NOMO-1 (cell line): Measurements from ENCODE around the gene WNT7B.

ENCODE experiments used
- DNase-seq, 2 experiments: peaks; one replicate each; lab custom pipeline; 2025; ENCODE audit not compliant: unreplicated experiment in 2 of 2; lab: John Stamatoyannopoulos, UW

The WNT7B gene

DNA sequence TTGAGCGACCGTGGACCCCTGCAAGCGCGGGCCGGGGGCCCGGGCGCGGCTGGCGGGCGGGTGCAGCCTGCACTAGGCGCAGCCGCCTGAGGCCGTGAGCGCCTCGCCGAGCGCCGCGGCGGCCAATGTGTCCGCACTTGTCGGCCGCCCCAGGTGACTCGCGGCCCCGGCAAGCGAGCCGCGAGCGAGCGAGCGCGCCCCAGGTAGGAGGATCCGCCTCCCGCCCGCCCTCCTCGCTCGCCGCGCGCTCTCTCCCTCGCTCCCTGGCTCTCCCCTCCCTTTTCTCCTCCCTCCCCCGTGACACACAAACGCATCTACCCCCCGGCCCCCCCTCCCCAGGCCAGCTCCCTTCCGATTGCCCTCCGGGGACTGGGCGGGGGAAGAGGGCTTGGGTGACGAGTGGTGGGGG lies at the start of gene WNT7B:
WNT7B (minus strand) TSS at position 160 of the 409 bp plus-strand sequence. CDS start 408 bp downstream, outside the sequence.
- DNase-seq = no peak

DNA sequence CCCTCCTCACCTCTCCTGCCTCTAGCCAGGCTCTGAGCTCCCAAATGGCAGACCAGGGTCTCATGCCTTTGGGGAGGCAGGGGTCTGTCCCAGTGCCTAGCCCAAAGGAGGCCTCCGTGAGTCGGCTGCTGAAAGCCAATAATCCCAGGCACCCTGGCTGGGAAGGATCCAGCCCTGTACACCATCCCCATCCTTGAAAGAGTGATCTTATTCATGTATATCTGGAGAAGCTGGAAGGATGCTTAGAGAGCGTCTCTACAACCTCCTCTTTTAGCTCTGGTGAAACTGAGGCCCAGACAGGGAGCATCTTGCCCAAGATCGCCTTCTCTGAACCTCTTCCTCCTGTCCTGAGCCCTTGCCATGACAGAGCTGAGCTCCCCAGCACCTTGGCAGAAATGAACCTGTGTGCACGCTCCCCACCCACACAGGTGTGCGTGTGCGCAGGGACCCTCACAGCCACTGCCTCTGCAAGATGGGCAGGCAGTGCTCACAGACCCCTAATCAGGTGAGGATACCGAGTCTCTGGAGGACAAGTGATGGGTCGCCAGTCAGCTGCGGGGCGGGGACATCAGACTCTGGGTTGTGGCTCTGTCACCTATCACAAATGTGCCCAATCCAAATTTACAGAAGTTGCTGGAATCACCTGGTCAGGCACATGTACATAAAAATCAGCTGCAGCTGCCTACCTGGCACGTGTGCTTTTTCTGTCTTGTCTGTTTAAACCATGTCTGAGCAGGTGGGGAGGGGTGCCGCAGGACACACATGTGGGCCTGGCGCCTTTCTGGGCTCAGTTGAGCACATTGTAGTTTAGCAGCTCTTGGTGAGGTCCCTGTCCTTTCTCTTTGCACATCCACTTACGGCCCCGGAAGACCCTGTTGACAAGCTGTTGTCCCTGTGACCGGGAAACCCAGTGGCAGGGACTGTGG lies 49.3 kb upstream of the WNT7B start:
- no peak for DNase-seq

GRCh38 chr22:46025225-46025972 lies 48.4 kb upstream of the WNT7B start:
- DNase-seq = no peak

GRCh38 chr22:46024136-46024840 lies 47.3 kb upstream of the WNT7B start:
- DNase-seq = no peak

DNA sequence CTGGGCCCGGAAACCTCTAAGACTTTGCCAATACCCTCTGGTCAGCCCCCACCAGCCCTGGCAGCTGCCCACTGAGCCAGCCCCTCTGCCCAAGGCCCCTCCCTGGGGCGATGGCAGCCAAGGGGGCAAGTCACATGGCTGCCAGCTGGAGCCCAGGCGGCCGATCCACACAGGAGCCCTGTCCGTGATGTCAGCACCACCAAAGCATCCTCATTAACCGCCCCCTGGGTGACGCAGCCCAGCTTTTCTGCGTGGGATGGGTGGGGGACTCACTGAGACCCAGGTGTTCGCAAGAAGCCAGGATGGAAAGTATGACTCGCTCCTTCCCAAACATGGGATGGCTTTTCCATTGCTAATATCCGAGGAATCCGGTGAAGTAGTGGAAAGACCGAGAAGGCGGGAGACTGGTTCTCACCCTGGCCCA lies 46.6 kb upstream of the WNT7B start:
- DNase-seq = no peak

GRCh38 chr22:46022881-46023512 lies 46.0 kb upstream of the WNT7B start:
- no peak for DNase-seq

DNA sequence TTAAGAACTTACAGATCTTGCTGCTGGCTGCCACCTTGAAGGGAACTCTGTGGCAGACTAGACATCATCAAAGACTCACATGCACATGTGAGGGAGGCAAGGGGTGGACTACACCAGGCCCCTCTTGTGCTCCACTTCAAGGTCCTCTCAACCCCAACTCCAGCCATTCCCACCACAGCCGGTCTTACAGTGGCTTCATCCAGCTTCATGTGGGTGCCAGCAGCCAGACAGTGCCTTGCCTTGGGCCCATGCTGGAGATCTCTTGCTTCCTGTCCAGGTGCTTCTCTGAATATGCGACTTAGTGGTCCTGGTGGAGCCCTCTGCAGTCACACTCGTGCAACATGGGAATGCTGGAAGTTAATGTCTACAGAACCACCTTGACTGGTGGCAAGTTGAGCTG lies 44.6 kb upstream of the WNT7B start:
- DNase-seq = no peak

GRCh38 chr22:46019351-46019750 lies 42.4 kb upstream of the WNT7B start:
- no peak for DNase-seq

DNA sequence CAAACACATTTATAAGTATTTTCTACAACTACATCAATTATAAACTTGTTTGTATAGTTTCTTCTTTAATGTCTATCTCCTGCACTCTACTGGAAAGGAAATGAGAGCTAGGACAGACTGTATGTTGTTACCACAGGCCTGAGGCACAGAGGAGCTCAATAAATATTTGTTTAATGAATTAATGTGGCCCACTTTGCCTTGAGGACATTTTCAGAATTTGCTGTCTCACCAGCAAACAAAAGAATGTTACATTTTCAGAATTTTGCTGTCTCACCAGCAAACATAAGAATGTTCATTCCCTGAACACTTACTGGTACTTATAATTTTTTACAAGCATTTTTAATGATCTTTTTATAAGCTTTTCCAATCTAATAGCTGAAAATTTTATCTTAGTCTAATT lies 41.9 kb upstream of the WNT7B start:
- no peak for DNase-seq

DNA sequence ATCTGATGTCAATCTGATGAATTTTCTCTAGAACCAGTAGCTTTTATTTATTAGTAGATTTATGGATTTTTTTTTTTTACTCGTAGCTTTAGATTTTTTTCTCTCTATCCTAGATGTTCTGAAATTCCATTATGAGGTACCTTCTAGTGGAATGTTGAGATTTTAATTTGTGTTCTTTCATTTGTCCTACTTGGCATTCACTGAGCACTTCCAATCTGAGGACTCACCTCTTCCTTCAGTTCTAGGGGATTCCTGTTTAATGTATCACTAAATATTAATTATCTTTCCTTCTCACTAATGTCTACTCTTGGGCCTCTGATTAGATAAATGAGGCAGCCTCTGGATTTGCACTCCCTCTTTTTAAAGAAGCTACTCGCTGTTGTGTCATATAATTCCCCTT lies 40.2 kb upstream of the WNT7B start:
- no peak for DNase-seq

DNA sequence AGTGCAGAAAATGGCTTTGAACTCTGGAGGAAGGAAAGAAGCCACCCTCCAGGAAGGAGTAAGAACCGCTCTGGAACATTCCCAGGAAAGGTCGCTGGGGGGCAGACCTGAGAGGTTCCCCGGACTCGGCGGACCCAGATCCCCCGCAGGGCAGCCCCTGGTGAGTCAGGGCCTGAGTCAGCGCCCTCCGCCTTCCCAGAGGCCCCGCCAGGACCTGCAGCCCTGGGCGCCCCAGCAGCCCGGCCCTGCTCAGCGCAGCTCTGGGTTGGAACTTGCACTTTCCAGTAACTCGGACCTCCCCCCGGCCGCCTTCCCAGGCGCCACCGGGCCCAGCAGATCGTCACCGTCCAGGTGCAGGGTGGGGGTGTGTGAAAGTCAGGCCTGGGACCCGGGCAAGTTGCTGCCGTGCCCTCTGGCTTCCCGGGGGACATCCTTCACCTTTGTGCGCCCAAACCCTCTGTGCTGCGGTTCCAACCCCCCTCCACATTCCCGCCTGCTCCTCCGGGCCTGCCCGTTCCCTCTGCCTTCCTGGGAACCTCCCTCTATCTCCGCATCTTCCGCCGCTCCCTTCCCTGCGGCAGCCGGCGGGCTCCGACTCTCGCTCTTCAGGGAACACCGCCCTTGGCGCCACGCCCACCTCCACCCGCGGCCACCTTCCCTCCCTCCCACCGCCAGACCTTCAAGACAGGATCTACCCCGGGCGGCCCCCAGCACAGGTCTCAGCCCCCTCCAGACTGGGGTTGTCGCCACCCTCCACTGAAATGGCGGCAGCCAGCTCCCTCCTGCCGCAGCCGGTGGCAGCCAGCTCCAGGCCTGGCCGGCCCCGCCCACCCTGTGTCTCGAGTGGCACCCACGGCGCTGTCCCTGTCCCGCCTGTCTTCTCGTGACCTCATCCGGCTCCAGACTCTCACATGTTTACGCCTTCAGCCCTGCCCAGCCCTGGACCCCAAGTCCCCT lies 36.8 kb upstream of the WNT7B start:
- peak; percentile 87 to 95 for DNase-seq

- no peak for DNase-seq
Observed at GRCh38 chr22:46012881-46013281, 35.9 kb upstream of the WNT7B start.

- no peak for DNase-seq
Observed at GRCh38 chr22:46012182-46012880, 35.4 kb upstream of the WNT7B start.

GRCh38 chr22:46011627-46012181 lies 34.7 kb upstream of the WNT7B start:
- no peak for DNase-seq

DNA sequence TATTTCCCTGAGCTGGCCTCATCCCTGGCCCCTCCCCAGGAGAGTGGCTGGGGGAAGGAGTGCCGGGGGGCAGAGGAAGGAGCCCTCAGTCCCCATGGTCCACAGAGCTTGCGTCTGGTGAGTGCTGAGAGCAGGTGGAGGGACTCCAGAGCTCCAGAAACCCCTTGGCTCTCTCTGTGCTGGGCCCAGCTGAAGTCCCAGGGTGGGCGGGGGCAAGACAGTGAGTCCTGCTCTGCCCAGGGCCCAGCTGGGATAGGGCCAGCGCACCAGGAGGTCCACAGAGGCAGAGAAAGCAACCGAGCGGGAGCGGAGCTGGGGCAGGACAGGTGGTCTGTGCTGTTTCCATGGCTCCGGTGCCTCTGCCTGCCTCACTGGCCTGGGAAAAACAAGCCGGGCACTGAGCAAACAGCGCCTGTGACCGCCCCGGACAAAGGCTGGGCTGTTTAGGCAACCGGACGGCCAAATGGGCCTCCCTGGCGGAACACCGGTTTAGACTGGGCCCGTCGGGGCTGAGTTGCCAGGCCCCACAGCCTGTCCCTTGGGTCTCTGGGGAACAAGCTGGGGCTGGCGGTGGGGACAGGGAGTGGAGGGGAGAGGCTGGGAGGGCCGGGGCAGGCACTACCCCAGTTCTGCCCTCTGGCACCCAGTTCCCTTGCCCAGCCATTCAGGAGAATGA lies 34.1 kb upstream of the WNT7B start:
- no peak for DNase-seq

DNA sequence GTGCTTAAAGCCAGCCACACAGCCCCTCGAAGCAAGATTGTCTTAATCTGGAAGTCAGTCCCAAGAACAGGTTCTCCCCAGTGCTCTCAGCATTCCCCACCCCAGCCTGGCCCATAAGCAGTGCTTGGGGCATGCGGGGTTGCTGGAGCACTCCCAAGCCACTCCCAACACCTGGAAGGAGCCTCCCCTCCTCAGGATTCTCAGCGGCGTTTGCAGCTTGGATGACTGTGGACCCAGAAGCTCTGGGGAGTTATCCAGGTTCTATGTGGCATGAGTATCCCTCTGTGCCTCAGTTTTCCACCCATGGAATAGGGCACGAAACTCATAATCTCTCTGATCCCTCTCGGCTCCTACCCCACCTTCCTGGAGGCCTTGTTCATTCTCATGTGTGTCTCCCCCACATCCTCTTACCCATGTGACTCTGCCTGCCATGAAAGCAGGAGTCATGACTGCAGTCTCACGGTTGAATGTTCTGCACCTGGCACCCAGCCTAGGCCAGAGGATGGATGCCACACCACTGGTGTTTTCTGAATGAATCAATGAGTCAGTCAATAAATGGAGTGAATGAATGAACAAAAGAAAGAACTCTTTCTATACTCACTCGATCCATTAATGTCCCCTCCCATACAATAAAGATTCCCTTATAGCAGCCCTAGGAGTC lies 33.4 kb upstream of the WNT7B start:
- DNase-seq = no peak

- no peak for DNase-seq
Observed at GRCh38 chr22:46009730-46010129, 32.8 kb upstream of the WNT7B start.
